Sigmoid colon (tissue), 3 donors: ENCODE results near the gene B3GNT5.

Experiments used
- POLR2A ChIP-seq, 2 donors: fragments of 450-650 bp; IDR thresholded peaks; one replicate each; pipeline ENCODE4 v1.6.1; 2016; ENCODE audit warnings: antibody characterized with exemption in 2 of 2, mild to moderate bottlenecking in 2 of 2, moderate library complexity in 2 of 2
- TF ChIP-seq, protein P1 (sequence below), 4 experiments: fragments of 450-650 bp in 3 of 4; fragments of 200-600 bp in 1 of 4; IDR thresholded peaks; one replicate each; pipeline ENCODE4 v1.5.1; 2016 to 2019; ENCODE audit warnings: antibody characterized with exemption in 4 of 4, mild to moderate bottlenecking in 3 of 4, moderate library complexity in 2 of 4

- TF ChIP-seq, protein P1, sequence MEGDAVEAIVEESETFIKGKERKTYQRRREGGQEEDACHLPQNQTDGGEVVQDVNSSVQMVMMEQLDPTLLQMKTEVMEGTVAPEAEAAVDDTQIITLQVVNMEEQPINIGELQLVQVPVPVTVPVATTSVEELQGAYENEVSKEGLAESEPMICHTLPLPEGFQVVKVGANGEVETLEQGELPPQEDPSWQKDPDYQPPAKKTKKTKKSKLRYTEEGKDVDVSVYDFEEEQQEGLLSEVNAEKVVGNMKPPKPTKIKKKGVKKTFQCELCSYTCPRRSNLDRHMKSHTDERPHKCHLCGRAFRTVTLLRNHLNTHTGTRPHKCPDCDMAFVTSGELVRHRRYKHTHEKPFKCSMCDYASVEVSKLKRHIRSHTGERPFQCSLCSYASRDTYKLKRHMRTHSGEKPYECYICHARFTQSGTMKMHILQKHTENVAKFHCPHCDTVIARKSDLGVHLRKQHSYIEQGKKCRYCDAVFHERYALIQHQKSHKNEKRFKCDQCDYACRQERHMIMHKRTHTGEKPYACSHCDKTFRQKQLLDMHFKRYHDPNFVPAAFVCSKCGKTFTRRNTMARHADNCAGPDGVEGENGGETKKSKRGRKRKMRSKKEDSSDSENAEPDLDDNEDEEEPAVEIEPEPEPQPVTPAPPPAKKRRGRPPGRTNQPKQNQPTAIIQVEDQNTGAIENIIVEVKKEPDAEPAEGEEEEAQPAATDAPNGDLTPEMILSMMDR (IDR thresholded peaks at IDR 0.05), result no peak
- no peak for TF ChIP-seq POLR2A (IDR thresholded peaks at IDR 0.05)
These were observed 19.1 kb upstream of the B3GNT5 start for GRCh38 chr3:183233966-183234365.
